Measurements from ENCODE around the gene ALDH1A2.

ALDH1A2 gene

GRCh38 chr15:58026552-58026951, 39.0 kb downstream of the ALDH1A2 start:
- H2BK5ac ChIP-seq (ENCODE audit: low read length), result no peak overlapping the region
- no peak overlapping the region for H3K4ac ChIP-seq (ENCODE audit: low read depth, low read length)
- no peak overlapping the region for H3K4me2 ChIP-seq (ENCODE audit: low read length)
- H3K79me2 ChIP-seq (ENCODE audit: control insufficient read depth, insufficient read depth, low read length), result no peaks in the 10 kb centered on the region
- no peak overlapping the region for H3K56ac ChIP-seq (ENCODE audit: low read length)
- H3K4me1 ChIP-seq (ENCODE audit: control insufficient read depth, low read depth, low read length), result no peaks in the 10 kb centered on the region
- H3K23ac ChIP-seq (ENCODE audit: low read length), result no peak overlapping the region
- no peak overlapping the region for H2BK120ac ChIP-seq (ENCODE audit: low read depth, low read length)
- H3K27ac ChIP-seq (ENCODE audit: low read depth, low read length), result no peak overlapping the region
- no peak overlapping the region for H2BK15ac ChIP-seq (replicated peaks; ENCODE audit: low read depth)
- no peak overlapping the region for H2AK5ac ChIP-seq (ENCODE audit: low read length)
- H3K18ac ChIP-seq (ENCODE audit: low read length), result no peak overlapping the region
- no peak for DNase-seq
- H4K5ac ChIP-seq (ENCODE audit: low read length), result no peak overlapping the region
- no peaks in the 10 kb centered on the region for H3K79me1 ChIP-seq (ENCODE audit: low read length)
- no CpG with 5 or more reads among the region's 7 CpGs for WGBS (ENCODE audit: extremely low coverage, insufficient coverage, low lambda C conversion rate)
- H3K27me3 ChIP-seq (ENCODE audit: insufficient read depth, low read length, poor library complexity), result no peaks in the 10 kb centered on the region
- H3K4me3 ChIP-seq (ENCODE audit: low read length), result no peak overlapping the region
- no peaks in the 10 kb centered on the region for H3K36me3 ChIP-seq (ENCODE audit: control insufficient read depth, insufficient read depth, low read length)
- H3K9ac ChIP-seq (ENCODE audit: low read length), result no peak overlapping the region
- H4K8ac ChIP-seq (ENCODE audit: low read depth, low read length), result no peak overlapping the region

- no peak for DNase-seq
Observed at GRCh38 chr15:58026051-58026450, 39.5 kb downstream of the ALDH1A2 start.

GRCh38 chr15:58021332-58022230, 43.9 kb downstream of the ALDH1A2 start:
- H3K79me2 ChIP-seq (ENCODE audit: control insufficient read depth, insufficient read depth, low read length), result no peaks in the 10 kb centered on the region
- H3K23ac ChIP-seq (ENCODE audit: low read length), result no peak overlapping the region
- H3K18ac ChIP-seq (ENCODE audit: low read length), result no peak overlapping the region
- H3K4me1 ChIP-seq (ENCODE audit: control insufficient read depth, low read depth, low read length), result no peaks in the 10 kb centered on the region
- H3K79me1 ChIP-seq (ENCODE audit: low read length), result no peaks in the 10 kb centered on the region
- H3K27me3 ChIP-seq (ENCODE audit: insufficient read depth, low read length, poor library complexity), result no peaks in the 10 kb centered on the region
- H3K36me3 ChIP-seq (ENCODE audit: control insufficient read depth, insufficient read depth, low read length), result no peaks in the 10 kb centered on the region
- no peak overlapping the region for H3K56ac ChIP-seq (ENCODE audit: low read length)
- no peak overlapping the region for H3K27ac ChIP-seq (ENCODE audit: low read depth, low read length)
- H4K8ac ChIP-seq (ENCODE audit: low read depth, low read length), result no peak overlapping the region
- H2BK15ac ChIP-seq (replicated peaks; ENCODE audit: low read depth), result no peak overlapping the region
- H4K5ac ChIP-seq (ENCODE audit: low read length), result no peak overlapping the region
- no peak overlapping the region for H3K9ac ChIP-seq (ENCODE audit: low read length)
- H3K4ac ChIP-seq (ENCODE audit: low read depth, low read length), result no peak overlapping the region
- H2BK120ac ChIP-seq (ENCODE audit: low read depth, low read length), result no peak overlapping the region
- H3K4me2 ChIP-seq (ENCODE audit: low read length), result no peak overlapping the region
- H2BK5ac ChIP-seq (ENCODE audit: low read length), result no peak overlapping the region
- H3K4me3 ChIP-seq (ENCODE audit: low read length), result no peak overlapping the region
- no peak for DNase-seq
- H2AK5ac ChIP-seq (ENCODE audit: low read length), result no peak overlapping the region
- no CpG with 5 or more reads among the region's 9 CpGs for WGBS (ENCODE audit: extremely low coverage, insufficient coverage, low lambda C conversion rate)

More at GRCh38 chr15:58026051-58026450, 39.5 kb downstream of the ALDH1A2 start:
- Histone ChIP-seq H3K4me2 (ENCODE audit: low read length) (no peak overlapping the region), H3K4me1 (ENCODE audit: control insufficient read depth, low read depth, low read length) (no peaks in the 10 kb centered on the region), H3K79me2 (ENCODE audit: control insufficient read depth, insufficient read depth, low read length) (no peaks in the 10 kb centered on the region), H3K36me3 (ENCODE audit: control insufficient read depth, insufficient read depth, low read length) (no peaks in the 10 kb centered on the region), H3K23ac (ENCODE audit: low read length) (no peak overlapping the region), H3K18ac (ENCODE audit: low read length) (no peak overlapping the region), H2AK5ac (ENCODE audit: low read length) (no peak overlapping the region), H3K4me3 (ENCODE audit: low read length) (no peak overlapping the region), H2BK15ac (replicated peaks; ENCODE audit: low read depth) (no peak overlapping the region), H3K9ac (ENCODE audit: low read length) (no peak overlapping the region), H3K27ac (ENCODE audit: low read depth, low read length) (no peak overlapping the region), H4K8ac (ENCODE audit: low read depth, low read length) (no peak overlapping the region), H3K56ac (ENCODE audit: low read length) (no peak overlapping the region), H2BK120ac (ENCODE audit: low read depth, low read length) (no peak overlapping the region), H3K27me3 (ENCODE audit: insufficient read depth, low read length, poor library complexity) (no peaks in the 10 kb centered on the region), H3K79me1 (ENCODE audit: low read length) (no peaks in the 10 kb centered on the region), H3K4ac (ENCODE audit: low read depth, low read length) (no peak overlapping the region), H2BK5ac (ENCODE audit: low read length) (no peak overlapping the region), H4K5ac (ENCODE audit: low read length) (no peak overlapping the region)
- no CpG with 5 or more reads among the region's 1 CpG for WGBS (ENCODE audit: extremely low coverage, insufficient coverage, low lambda C conversion rate)

- WGBS (ENCODE audit: extremely low coverage, insufficient coverage, low lambda C conversion rate), result no CpG with 5 or more reads among the region's 5 CpGs
Observed at GRCh38 chr15:58019503-58020376, 45.8 kb downstream of the ALDH1A2 start.

GRCh38 chr15:58017869-58018268, 47.6 kb downstream of the ALDH1A2 start:
- Histone ChIP-seq H3K27ac (ENCODE audit: low read depth, low read length) (no peak overlapping the region), H3K4ac (ENCODE audit: low read depth, low read length) (no peak overlapping the region), H2BK120ac (ENCODE audit: low read depth, low read length) (no peak overlapping the region), H3K56ac (ENCODE audit: low read length) (no peak overlapping the region), H3K36me3 (ENCODE audit: control insufficient read depth, insufficient read depth, low read length) (no peaks in the 10 kb centered on the region), H3K23ac (ENCODE audit: low read length) (no peak overlapping the region), H4K5ac (ENCODE audit: low read length) (no peak overlapping the region), H3K79me1 (ENCODE audit: low read length) (no peaks in the 10 kb centered on the region), H2BK15ac (replicated peaks; ENCODE audit: low read depth) (no peak overlapping the region), H2AK5ac (ENCODE audit: low read length) (no peak overlapping the region), H3K4me3 (ENCODE audit: low read length) (no peak overlapping the region), H3K4me1 (ENCODE audit: control insufficient read depth, low read depth, low read length) (no peaks in the 10 kb centered on the region), H2BK5ac (ENCODE audit: low read length) (no peak overlapping the region), H4K8ac (ENCODE audit: low read depth, low read length) (no peak overlapping the region), H3K27me3 (ENCODE audit: insufficient read depth, low read length, poor library complexity) (no peaks in the 10 kb centered on the region), H3K9ac (ENCODE audit: low read length) (no peak overlapping the region), H3K79me2 (ENCODE audit: control insufficient read depth, insufficient read depth, low read length) (no peaks in the 10 kb centered on the region), H3K4me2 (ENCODE audit: low read length) (no peak overlapping the region), H3K18ac (ENCODE audit: low read length) (no peak overlapping the region)
- DNase-seq, result no peak
- WGBS (ENCODE audit: extremely low coverage, insufficient coverage, low lambda C conversion rate), result no CpG with 5 or more reads among the region's 1 CpG

More at GRCh38 chr15:58019503-58020376, 45.8 kb downstream of the ALDH1A2 start:
- H3K23ac ChIP-seq (ENCODE audit: low read length), result no peak overlapping the region
- H3K4me1 ChIP-seq (ENCODE audit: control insufficient read depth, low read depth, low read length), result no peaks in the 10 kb centered on the region
- no peak overlapping the region for H4K5ac ChIP-seq (ENCODE audit: low read length)
- H3K4me3 ChIP-seq (ENCODE audit: low read length), result no peak overlapping the region
- DNase-seq, result no peak
- no peak overlapping the region for H2BK5ac ChIP-seq (ENCODE audit: low read length)
- H3K4ac ChIP-seq (ENCODE audit: low read depth, low read length), result no peak overlapping the region
- no peaks in the 10 kb centered on the region for H3K27me3 ChIP-seq (ENCODE audit: insufficient read depth, low read length, poor library complexity)
- H3K79me2 ChIP-seq (ENCODE audit: control insufficient read depth, insufficient read depth, low read length), result no peaks in the 10 kb centered on the region
- no peak overlapping the region for H2BK120ac ChIP-seq (ENCODE audit: low read depth, low read length)
- H3K9ac ChIP-seq (ENCODE audit: low read length), result no peak overlapping the region
- no peaks in the 10 kb centered on the region for H3K79me1 ChIP-seq (ENCODE audit: low read length)
- H3K4me2 ChIP-seq (ENCODE audit: low read length), result no peak overlapping the region
- no peak overlapping the region for H3K18ac ChIP-seq (ENCODE audit: low read length)
- no peak overlapping the region for H2BK15ac ChIP-seq (replicated peaks; ENCODE audit: low read depth)
- H2AK5ac ChIP-seq (ENCODE audit: low read length), result no peak overlapping the region
- H3K56ac ChIP-seq (ENCODE audit: low read length), result no peak overlapping the region
- no peak overlapping the region for H4K8ac ChIP-seq (ENCODE audit: low read depth, low read length)
- H3K36me3 ChIP-seq (ENCODE audit: control insufficient read depth, insufficient read depth, low read length), result no peaks in the 10 kb centered on the region
- no peak overlapping the region for H3K27ac ChIP-seq (ENCODE audit: low read depth, low read length)

Measured in mesendoderm (in vitro differentiated cells).